ENCODE results near the gene RAP1B.

- TF ChIP-seq PATZ1 (CRISPR knock-in tag; IDR thresholded peaks at IDR 0.05; ENCODE audit: borderline replicate concordance) (no peak), ZNF70 (CRISPR knock-in tag; IDR thresholded peaks at IDR 0.05) (no peak), ZC3H10 (CRISPR knock-in tag; IDR thresholded peaks at IDR 0.05) (no peak), OSR1 (CRISPR knock-in tag; IDR thresholded peaks at IDR 0.05) (no peak), RARB (CRISPR knock-in tag; IDR thresholded peaks at IDR 0.05) (no peak)
Observed at GRCh38 chr12:68686595-68687521, 76.2 kb downstream of the RAP1B start, which contains the start of gene NUP107.

Data from SK-N-SH treated with all-trans-retinoic acid at 6 μM for 48 hours (cell line).